Measurements from ENCODE around the gene ZNF823. TPM values are rescaled to one million over a fixed set of nuclear protein-coding genes. Genes with fewer than 3 reads are reported as not detected.

The ZNF823 gene
- total and polyA plus RNA-seq, 4 donors = 2.4 to 6.4 (median 3.1) TPM

DNA sequence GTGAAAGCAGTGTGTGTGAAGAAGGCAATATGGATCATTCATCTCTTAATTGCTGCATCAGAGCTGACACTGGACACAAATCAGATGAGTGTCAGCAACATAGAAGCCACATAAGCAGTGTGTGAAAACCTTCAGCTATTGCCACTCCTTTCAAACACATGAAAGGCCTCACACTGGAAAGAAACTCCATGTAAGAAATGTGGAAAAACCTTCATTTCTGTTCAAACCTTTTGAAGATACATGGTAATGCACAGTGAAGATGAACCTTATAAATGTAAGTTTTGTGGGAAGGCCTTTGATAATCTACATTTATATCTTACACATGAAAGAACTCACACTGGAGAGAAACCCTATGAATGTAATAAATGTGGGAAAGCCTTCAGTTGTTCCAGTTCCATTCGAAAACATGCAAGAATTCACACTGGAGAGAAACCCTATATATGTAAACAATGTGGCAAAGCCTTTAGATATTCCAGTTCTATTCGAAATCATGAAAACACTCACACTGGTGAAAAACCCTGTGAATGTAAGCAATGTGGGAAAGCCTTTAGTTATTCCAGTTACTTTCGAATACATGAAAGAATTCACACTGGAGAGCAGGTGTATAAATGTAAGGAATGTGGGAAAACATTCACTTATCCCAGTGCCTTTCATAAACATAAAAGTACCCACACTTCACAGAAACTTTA is 53.6 kb downstream of the ZNF823 start:
- H3K36me3 ChIP-seq (ENCODE audit: control insufficient read depth in 4 of 4, insufficient read depth in 3 of 4, low read depth in 1 of 4, low read length in 3 of 4) = peaks cover 0 to 27% (median 10%) of the 10 kb centered on the region in 4 donors
- H3K9ac ChIP-seq (ENCODE audit: low read depth in 1 of 2, low read length in 2 of 2) = no peak overlapping the region
- peaks cover 3 to 40% (median 29%) of the 10 kb centered on the region in 4 donors for H3K9me3 ChIP-seq (ENCODE audit: control insufficient read depth in 4 of 4, low read length in 3 of 4)
- no peak overlapping the region for H3K27ac ChIP-seq (ENCODE audit: low read depth in 1 of 2, low read length in 2 of 2)
- H3K4me3 ChIP-seq (ENCODE audit: low read depth in 1 of 3, low read length in 3 of 3) = peak overlapping the region in 2 of 3 donors; percentile 30 to 45
- no peaks in the 10 kb centered on the region for H3K4me1 ChIP-seq (ENCODE audit: control insufficient read depth in 4 of 4, insufficient read depth in 4 of 4, low read length in 3 of 4)
- no peak for DNase-seq (ENCODE audit: low spot score)
- no peaks in the 10 kb centered on the region for H3K27me3 ChIP-seq (ENCODE audit: control insufficient read depth in 4 of 4, insufficient read depth in 4 of 4, low read length in 3 of 4)
- WGBS = 91% methylated on average over 3 of the region's 3 CpGs
- TF ChIP-seq, protein P1, sequence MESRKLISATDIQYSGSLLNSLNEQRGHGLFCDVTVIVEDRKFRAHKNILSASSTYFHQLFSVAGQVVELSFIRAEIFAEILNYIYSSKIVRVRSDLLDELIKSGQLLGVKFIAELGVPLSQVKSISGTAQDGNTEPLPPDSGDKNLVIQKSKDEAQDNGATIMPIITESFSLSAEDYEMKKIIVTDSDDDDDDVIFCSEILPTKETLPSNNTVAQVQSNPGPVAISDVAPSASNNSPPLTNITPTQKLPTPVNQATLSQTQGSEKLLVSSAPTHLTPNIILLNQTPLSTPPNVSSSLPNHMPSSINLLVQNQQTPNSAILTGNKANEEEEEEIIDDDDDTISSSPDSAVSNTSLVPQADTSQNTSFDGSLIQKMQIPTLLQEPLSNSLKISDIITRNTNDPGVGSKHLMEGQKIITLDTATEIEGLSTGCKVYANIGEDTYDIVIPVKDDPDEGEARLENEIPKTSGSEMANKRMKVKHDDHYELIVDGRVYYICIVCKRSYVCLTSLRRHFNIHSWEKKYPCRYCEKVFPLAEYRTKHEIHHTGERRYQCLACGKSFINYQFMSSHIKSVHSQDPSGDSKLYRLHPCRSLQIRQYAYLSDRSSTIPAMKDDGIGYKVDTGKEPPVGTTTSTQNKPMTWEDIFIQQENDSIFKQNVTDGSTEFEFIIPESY (IDR thresholded peaks at IDR 0.05) = no peak
- no peak for TF ChIP-seq SP1 (IDR thresholded peaks at IDR 0.05)
- TF ChIP-seq MAX (IDR thresholded peaks at IDR 0.05) = no peak
- TF ChIP-seq, protein P2, sequence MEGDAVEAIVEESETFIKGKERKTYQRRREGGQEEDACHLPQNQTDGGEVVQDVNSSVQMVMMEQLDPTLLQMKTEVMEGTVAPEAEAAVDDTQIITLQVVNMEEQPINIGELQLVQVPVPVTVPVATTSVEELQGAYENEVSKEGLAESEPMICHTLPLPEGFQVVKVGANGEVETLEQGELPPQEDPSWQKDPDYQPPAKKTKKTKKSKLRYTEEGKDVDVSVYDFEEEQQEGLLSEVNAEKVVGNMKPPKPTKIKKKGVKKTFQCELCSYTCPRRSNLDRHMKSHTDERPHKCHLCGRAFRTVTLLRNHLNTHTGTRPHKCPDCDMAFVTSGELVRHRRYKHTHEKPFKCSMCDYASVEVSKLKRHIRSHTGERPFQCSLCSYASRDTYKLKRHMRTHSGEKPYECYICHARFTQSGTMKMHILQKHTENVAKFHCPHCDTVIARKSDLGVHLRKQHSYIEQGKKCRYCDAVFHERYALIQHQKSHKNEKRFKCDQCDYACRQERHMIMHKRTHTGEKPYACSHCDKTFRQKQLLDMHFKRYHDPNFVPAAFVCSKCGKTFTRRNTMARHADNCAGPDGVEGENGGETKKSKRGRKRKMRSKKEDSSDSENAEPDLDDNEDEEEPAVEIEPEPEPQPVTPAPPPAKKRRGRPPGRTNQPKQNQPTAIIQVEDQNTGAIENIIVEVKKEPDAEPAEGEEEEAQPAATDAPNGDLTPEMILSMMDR (IDR thresholded peaks at IDR 0.05; ENCODE audit: low read depth, low read length, missing input control) = no peak
- TF ChIP-seq ATF3 (IDR thresholded peaks at IDR 0.05) = no peak
- TF ChIP-seq TAF1 (conservative IDR thresholded peaks at IDR 0.05) = no peak
- no peak for TF ChIP-seq GABPA (IDR thresholded peaks at IDR 0.05 in 1 of 2, conservative IDR thresholded peaks at IDR 0.05 in 1 of 2)
- no peak for TF ChIP-seq EGR1 (IDR thresholded peaks at IDR 0.05; ENCODE audit: low read depth in 2 of 2)
- TF ChIP-seq RXRA (IDR thresholded peaks at IDR 0.05) = no peak
- no peak for TF ChIP-seq FOXA1 (IDR thresholded peaks at IDR 0.05)
- TF ChIP-seq YY1 (IDR thresholded peaks at IDR 0.05) = no peak
- no peak for TF ChIP-seq FOXA2 (IDR thresholded peaks at IDR 0.05)
- TF ChIP-seq NR2F2 (IDR thresholded peaks at IDR 0.05) = no peak
- TF ChIP-seq RAD21 (IDR thresholded peaks at IDR 0.05) = no peak
- TF ChIP-seq REST (IDR thresholded peaks at IDR 0.05) = no peak
- TF ChIP-seq HNF4A (conservative IDR thresholded peaks at IDR 0.05) = no peak
